ENCODE measurements around the gene RALGDS.

DNA sequence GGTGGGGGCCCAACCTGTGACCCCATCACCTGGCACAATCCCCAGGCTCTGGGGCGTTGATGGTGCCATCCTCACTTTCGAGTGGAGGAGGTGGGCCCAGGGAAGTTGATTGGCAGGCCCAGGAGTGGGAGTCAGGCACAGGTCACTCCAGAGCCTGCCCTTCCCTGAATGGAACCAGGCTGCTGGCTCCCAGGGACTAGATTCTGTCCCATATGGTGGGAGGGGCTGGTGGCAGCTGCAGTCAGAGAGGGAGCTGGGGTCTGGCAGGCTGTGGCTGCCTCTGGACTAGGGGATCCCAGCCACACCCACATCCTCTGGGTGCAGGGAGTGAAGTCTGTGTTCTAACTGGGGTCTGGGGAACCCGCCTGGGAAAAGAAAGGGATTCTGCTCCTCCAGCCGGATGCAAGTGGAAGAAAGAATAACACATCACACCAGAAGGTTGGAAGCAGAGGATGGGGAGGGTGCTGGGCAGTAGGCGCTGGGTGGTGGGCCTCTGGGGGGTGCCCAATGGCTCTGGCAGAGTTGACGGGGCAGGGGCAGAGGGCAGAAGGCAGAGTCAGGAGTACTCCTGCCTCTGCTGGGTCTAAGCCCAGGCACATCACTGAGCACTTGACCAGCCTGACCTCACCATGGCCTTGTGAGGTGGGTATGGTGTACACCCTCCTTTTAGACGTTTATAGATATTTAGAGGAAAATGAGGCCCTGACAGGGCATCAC, 33.5 kb downstream of the RALGDS start:
- TF ChIP-seq NCOA4 (IDR thresholded peaks at IDR 0.05; ENCODE audit: partially characterized antibody) (no peak), GATA2 (CRISPR knock-in tag; IDR thresholded peaks at IDR 0.05) (no peak), ATF7 (IDR thresholded peaks at IDR 0.05) (no peak), E2F1 (CRISPR knock-in tag; IDR thresholded peaks at IDR 0.05) (no peak), MYNN (IDR thresholded peaks at IDR 0.05) (no peak), MYNN (CRISPR knock-in tag; IDR thresholded peaks at IDR 0.05) (no peak), ASH1L (IDR thresholded peaks at IDR 0.05; ENCODE audit: borderline replicate concordance, low read depth, partially characterized antibody) (no peak), ZBTB17 (CRISPR knock-in tag; IDR thresholded peaks at IDR 0.05) (no peak)
- TF ChIP-seq, protein P1, sequence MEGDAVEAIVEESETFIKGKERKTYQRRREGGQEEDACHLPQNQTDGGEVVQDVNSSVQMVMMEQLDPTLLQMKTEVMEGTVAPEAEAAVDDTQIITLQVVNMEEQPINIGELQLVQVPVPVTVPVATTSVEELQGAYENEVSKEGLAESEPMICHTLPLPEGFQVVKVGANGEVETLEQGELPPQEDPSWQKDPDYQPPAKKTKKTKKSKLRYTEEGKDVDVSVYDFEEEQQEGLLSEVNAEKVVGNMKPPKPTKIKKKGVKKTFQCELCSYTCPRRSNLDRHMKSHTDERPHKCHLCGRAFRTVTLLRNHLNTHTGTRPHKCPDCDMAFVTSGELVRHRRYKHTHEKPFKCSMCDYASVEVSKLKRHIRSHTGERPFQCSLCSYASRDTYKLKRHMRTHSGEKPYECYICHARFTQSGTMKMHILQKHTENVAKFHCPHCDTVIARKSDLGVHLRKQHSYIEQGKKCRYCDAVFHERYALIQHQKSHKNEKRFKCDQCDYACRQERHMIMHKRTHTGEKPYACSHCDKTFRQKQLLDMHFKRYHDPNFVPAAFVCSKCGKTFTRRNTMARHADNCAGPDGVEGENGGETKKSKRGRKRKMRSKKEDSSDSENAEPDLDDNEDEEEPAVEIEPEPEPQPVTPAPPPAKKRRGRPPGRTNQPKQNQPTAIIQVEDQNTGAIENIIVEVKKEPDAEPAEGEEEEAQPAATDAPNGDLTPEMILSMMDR (IDR thresholded peaks at IDR 0.05 in 2 of 3, conservative IDR thresholded peaks at IDR 0.05 in 1 of 3; ENCODE audit: insufficient read depth in 2 of 3, low read depth in 1 of 3, low read length in 3 of 3), result no peak
- TF ChIP-seq, protein P2, sequence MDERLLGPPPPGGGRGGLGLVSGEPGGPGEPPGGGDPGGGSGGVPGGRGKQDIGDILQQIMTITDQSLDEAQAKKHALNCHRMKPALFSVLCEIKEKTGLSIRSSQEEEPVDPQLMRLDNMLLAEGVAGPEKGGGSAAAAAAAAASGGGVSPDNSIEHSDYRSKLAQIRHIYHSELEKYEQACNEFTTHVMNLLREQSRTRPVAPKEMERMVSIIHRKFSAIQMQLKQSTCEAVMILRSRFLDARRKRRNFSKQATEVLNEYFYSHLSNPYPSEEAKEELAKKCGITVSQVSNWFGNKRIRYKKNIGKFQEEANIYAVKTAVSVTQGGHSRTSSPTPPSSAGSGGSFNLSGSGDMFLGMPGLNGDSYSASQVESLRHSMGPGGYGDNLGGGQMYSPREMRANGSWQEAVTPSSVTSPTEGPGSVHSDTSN (CRISPR knock-in tag; IDR thresholded peaks at IDR 0.05; ENCODE audit: low read depth), result no peak
- TF ChIP-seq, protein P2 (tag; conservative IDR thresholded peaks at IDR 0.05; ENCODE audit: low read depth), result no peak
